Tongue (tissue), 2 donors: Measurements from ENCODE around the gene LRRC7. TPM values are rescaled to one million over a fixed set of nuclear protein-coding genes. Genes with fewer than 3 reads are reported as not detected.
A peak's percentile ranks its signal among the peaks of the same experiment; 100 is the strongest.

Source experiments
- DNase-seq: peaks from one replicate; pipeline ENCODE4 v3.0.0-alpha.2; 2015
- total RNA-seq: library from RNA; depleted of rRNA; stranded (reverse); fragments of >200 nt; gene quantifications from one replicate; pipeline ENCODE4 v1.2.3, GENCODE V29; 2014

LRRC7 gene
- total RNA-seq, 1 donor from 2014 or later: 4.5 TPM

DNA sequence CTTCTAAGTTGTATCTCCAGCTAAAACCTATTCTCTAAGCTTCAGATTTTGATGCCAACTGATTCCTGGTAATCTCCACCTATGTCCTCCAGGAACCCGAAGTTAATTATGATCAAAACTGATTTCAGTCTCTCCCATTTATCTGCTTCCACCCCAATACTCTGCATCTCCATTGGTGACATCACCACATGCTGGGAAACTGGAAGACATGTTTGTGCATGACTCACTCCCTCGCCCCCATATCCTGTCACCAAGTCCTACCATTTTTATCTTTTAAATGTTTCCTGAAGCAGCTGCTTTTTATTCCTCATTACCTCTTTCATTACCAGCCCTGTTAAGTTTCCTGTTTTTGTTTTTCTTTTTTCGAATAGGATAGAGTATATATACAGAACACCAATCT lies 409.2 kb downstream of the LRRC7 start:
- DNase-seq: no peak

DNA sequence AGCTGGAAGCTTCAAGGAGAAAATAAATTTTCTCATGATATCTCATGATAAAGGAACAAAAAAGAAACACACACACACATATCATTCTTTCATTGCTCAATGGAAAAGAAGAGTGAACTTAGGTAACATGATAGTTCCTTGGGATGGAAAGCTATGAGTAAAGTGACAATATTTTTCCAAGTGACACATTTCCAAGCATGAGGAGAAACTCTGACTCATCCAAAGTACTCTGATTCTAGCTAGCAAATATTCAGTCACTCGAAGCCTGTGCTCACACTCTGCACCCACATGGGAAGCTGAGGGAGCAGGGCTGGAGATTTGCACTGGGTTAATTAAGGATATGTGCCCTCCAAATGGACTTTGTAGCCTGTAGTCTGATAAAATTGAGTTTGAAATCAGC lies 415.3 kb downstream of the LRRC7 start:
- no peak for DNase-seq

DNA sequence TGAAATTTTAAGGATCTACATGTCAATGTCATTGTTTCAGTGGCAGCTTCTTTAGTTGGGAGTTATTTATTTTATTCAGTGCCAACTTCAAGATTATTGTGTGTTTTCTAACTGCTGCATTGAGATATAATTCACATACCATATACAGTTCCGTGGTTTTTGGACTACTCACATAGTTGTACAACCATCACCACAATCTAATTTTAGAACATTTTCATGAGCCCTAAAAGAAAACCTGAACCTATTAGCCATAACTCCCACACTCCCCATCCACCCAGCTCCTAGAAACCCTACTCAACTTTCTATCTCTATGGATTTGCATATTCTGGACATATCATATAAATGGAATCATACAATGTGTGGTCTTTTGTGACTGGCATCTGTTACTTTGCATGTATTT lies 417.7 kb downstream of the LRRC7 start:
- DNase-seq: no peak

DNA sequence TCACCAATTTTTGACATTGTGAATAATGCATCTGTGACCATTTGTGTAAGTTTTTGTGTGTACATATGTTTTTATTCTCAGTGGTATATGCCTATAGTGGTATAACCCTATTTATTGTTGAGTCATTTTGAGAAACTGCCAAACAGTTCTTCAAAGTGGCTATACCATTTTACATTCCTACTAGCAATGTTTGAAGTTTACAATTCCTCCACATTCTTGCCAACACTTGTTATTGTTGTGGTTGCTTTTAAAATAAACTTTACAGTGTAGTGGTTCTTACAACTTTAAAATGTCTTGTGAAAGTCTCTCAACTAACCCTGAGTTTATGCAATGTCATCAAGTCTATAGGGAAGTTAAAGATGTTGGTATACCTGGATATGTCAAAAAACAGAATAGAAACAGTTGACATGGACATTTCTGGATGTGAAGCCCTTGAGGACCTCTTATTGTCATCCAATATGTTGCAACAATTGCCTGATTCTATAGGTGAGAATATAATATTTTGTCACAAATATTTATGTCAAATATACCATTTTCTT lies 418.2 kb downstream of the LRRC7 start:
- no peak for DNase-seq

DNA sequence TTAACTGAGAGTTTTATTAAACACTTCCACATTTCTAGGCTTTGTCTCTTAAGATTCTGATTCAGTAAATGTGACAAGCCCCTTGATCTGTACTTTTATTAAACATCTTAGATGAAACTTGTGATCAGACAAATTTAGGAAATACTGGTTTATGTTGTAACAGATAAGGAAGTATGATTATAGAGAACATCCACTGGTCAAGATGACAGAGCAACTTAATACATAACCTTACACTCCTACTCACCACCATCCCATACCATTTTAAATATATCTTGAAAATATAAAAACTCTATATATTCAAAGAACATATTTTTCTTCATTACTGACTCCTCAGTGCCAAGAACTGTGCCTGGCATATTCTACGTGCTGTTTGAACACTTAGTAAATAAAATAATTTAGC lies 420.2 kb downstream of the LRRC7 start:
- DNase-seq: no peak

DNA sequence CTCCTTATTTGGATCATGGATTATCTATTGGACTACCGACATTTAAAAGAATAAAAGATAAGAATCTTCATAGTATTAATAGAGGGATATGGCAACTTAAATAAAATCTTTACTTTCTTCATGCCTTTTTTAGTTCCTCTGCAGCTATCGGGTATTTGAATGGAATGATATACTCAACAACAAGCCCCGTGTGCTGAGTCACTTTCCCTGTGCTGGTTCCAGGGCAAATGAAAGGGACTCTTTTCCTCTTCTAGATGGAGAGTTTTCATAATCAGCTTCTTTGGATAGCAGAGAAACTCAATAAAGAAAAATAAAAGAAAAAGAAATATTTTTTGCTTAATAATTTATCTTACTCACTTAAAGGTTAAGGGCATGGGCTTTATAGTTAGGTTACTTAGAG lies 423.9 kb downstream of the LRRC7 start:
- no peak for DNase-seq

DNA sequence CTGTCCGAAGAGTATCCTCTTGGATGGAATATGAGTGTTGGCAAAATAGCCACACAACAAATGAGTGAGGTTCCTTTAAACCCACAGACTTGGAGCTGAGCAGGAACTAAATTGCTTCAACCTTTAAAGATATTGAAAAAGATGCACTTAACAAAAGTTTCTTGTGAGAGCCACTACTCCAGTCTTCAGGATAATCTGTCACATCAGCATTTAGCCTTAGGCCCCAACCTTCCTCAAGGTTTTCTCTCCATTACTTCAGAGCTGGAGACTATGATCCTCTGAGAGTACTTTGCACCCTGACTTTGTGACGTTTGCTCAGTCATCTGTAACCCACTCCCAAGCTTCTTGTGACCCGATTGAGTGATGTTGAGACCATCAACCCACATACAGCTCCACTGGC lies 424.9 kb downstream of the LRRC7 start:
- DNase-seq: no peak

DNA sequence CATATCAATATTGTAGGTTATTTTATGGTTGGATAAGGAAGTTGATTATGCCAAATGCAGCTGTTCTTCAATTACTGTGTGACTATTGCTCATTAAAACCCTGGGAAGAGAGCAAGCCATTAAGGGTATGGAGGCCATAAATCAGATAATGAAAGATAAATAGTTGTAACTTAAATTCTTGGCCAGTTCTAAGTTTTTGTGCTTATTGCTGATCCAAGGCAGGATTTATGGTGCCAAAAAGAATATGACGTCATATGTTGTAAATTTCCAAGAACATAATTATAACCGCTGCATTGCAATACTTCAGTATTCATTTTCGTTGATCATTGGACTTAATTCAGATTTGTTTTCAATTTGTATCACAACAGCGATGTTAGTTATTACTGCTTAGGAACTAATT lies 426.1 kb downstream of the LRRC7 start:
- DNase-seq: peak; percentile 16

DNA sequence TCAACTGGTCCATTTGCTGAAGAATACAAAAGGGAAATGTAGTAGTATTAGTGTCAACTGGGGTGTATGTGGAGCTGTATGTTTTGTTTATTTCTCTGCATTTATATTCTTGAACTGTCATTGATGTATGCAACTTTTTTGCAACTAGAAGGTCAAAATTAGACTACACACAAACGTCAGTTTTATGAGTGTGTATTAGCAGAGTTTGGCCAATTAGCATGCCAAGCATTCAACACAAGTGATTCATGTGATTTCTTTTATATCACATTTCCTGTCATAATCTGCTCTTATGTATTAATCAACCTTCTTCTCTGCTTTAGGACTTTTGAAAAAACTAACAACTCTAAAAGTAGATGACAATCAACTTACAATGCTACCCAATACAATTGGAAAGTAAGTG lies 426.5 kb downstream of the LRRC7 start:
- no peak for DNase-seq

DNA sequence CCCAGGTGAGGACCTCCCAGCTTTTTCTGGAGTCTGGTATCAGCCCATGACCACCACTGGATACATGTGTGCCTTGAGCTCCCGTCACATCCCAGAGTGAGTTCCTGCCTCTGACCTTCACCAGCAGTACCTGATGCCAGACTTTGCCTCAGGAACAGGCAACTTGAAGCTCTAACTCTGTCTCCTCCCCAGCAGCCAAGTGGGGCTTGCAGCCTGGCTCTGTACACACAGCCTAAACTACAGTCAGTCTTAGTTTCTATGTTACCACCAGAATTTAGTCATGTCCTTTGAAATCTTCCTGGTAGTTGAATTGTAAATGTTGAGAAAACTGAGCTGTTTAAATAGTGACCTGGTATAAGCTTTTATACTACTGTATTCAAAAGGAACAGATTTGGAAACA lies 431.1 kb downstream of the LRRC7 start:
- no peak for DNase-seq

DNA sequence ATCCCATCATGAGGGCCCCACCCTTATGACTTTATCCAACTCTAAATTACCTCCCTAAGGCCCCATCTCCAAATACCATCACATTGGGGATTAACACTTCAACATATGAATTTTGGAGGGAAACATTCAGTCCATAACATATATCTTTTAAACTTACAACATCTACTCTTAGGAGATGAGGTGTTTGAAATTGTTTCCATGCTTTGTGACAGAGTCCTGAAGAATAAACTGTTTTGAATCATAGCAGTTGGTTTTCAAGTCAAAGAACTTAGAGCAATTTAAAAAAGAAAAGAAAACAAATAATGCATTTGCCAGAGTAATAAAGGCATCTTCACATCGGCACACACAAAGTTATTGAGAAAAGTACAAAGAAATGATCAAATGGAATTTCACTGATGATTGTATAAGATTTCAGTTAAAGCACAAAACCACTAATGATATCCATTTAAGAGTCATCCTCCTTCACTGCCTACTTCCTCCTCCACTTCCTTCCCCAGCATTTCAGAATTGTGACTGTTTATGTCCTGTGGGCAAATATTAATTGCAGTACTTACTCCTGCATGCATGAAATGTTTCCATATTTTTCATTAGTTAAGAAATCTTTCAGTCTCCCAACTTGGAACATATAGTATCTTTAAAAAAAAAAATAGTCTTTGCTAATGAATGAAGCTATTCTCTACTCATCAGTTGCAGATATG lies 435.6 kb downstream of the LRRC7 start:
- DNase-seq: no peak

DNA sequence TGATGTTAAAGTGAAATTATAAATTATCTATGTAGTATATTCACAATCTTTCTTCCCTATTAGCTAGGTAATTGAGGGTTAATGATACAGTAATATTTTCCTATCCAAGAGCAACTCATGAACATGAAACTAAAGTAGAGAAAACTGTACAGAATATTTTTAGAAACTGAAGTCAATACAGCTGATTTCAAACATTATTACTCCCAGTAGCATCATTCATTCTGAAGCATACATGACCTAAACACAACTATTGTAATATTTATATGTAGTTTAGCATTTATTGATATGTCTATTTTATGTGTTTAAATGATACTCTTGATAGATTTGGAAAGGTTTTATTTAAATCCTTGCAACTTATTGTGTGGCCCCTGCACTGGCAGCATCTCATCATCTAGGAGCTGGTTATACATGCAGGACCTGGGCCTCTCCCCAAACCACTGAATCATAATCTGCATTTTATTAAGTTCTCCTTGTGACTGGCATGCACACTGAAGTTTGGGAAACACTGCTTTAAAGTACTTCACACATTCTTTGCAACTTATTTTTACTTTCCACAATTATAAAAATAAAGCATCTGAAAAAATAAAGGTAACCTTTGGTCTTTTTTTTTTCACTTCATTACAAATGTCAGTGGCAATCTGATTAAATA lies 437.8 kb downstream of the LRRC7 start:
- no peak for DNase-seq

DNA sequence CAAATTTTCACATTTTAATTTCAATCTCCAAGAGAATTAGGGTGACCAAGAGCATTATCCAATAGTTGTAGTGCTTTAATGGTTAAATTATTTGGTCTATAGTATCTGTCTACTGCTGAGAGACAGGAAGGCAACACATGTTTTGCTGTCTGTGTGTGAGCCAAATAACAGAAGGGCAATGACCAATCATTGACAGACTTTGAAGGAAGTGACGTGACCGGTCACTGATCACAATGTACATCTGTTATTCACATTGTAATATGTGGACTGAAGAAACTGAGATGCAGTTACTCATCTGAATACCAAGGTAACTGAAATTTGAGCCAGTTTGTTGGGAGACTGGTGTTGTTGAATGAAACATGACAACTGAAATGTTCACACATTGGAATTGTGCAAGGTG lies 440.9 kb downstream of the LRRC7 start:
- no peak for DNase-seq

DNA sequence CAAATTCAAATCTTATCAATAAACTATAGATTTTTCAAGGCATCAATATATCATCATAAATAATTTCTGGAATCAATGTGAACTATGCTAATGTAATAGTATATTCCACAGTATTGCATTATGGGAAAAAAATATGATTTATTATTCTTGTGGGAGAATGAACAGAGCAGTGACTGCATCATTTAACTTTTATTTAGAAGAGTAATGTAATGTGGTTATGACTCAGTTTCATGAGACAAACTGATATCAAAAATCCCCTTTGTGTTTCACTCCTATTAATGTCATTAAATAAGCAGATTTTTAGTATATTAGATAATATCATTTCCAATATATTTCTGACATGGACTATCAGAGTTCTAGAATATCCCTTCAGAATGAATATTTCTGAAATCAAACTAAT lies 450.0 kb downstream of the LRRC7 start:
- DNase-seq: no peak

DNA sequence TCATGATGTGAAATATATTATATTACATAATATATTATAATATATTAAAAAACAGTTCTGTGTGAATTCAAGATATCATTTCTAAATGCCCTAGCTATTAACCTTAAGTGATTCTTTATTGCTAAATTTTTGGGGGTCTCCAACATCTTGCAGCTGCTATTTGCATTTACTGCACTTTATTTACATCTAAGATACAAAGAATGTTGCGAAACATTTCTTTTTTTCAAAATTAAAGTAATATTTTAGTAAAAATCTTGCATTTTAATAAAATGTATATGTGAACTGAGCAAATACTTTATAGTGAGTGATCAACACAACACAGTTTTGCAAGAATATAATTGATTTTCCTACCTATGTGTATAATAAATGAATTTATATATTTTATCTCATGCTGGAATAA lies 456.6 kb downstream of the LRRC7 start:
- no peak for DNase-seq

DNA sequence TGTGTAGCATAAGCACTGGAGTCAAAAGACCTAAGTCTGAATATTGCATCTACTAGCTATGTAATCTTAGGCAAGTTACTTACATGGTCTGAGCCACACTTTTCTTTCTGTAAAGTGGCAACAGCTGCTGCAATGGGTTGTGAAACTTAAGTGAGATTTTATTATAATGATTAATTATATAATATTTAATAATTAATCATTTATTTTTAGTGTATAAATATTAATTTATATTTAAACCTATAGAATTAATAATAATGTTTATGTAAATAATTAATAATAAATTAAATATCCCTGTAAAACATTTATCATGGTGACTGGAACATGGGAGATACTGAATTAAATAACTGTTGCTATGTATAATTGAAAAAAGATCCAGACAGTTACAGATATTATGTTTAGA lies 457.3 kb downstream of the LRRC7 start:
- DNase-seq: no peak

DNA sequence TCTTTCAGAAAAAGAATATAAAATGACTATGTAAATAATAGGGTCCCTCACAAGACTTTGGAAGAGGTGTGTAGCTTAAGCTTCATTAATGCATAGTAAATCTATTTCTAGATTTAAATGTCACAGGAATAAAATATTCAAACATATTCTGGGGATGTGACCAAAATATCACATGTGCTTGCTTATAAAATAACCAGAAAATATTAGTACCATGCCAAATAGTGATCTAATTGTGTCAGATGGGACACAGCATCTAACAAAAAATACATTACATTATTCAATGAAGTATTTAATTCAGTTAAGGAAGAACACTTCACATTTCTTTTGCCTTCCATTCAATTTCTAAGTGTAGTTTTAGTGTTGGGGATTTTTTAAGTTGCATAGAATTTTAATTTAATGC lies 458.1 kb downstream of the LRRC7 start:
- DNase-seq: no peak

DNA sequence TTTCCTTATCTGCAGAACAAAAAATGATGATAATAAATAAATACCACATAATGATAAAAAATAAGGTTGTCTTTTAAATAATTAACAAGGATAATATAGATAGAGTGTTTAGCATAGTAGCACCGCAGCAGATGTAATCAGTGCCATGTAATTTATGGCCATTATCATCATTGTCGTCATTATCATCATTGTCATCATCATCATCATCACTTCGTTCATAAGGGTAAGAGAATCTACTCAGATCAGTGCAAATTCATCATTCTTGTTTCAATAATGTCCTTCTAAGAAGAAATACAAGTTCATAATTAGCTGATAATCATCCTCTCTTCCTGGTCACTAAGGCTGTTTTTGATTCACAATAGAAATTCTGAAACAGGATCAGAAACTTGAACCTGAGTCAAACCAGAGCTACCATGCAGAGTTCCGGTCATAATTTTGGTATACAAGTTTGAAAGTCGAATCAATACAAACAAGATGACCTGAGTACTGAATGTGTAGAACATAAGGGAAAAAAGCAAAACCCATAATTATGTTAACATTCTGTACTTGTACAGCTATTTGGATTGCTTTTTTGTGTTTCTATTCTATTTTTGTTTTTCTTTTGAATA lies 465.6 kb downstream of the LRRC7 start:
- DNase-seq: no peak

DNA sequence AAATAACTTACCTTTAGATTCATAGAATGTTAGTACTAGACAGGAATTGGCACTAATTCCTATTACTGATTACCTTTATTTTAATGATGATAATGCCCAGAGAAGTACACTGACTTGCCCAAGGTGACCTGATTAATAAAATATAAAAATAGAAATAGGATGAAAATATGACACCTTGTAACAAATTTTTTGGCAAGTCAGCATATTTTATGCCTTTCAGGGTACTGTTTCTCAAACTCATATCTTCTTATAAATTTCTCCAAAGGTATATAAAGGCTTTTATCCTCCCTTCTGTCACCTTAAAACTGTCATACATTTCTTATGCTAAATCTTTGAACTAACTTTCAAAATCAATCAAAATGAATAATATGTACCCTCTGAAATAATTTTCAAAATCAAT lies 466.2 kb downstream of the LRRC7 start:
- DNase-seq: no peak

DNA sequence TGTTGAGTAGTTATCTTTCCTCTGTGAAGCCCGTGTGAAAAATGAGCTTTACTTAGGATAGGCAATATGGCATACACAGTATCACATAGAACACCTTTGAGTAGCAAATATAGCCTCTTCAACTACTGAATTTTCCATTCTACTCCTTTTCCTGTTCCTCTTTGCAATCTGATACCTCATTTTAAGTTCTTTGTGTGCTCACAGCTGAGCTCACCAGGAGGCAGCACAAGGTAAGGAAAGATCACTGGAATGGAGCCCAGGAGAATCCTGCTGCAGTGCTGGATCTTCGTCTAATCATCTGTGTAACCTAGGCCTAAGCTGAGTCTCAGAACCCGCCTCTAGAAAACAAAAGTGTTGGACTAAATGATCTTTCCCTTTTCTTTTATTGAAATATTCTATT lies 466.7 kb downstream of the LRRC7 start:
- DNase-seq: peak; percentile 34

DNA sequence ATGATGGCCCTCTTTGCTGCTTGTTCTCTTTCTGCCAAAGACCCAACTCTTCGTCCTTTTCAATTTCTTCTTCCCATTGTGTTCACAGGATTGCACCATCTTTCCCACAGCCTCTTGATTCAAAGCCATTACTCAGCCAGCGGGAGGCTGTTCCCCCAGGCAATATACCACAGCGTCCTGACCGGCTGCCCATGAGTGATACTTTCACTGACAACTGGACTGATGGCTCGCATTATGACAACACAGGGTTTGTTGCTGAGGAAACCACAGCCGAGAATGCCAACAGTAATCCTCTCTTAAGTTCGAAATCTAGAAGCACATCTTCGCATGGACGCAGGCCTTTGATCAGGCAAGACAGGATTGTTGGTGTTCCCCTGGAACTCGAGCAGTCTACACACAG lies 470.3 kb downstream of the LRRC7 start:
- peak; percentile 37 for DNase-seq

DNA sequence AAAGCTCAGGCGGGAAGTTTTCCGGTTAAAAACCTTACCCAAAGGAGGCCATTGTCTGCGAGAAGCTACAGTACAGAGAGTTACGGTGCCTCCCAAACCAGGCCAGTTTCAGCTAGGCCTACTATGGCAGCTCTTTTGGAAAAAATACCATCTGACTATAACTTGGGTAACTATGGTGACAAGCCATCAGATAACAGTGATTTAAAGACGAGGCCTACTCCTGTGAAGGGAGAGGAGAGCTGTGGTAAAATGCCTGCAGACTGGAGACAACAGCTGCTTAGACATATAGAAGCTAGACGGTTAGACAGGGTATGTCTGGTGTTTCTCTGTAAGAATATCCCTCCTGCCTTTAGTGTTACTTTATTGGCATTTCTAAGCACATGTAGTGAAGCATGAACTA lies 471.8 kb downstream of the LRRC7 start:
- DNase-seq: no peak

DNA sequence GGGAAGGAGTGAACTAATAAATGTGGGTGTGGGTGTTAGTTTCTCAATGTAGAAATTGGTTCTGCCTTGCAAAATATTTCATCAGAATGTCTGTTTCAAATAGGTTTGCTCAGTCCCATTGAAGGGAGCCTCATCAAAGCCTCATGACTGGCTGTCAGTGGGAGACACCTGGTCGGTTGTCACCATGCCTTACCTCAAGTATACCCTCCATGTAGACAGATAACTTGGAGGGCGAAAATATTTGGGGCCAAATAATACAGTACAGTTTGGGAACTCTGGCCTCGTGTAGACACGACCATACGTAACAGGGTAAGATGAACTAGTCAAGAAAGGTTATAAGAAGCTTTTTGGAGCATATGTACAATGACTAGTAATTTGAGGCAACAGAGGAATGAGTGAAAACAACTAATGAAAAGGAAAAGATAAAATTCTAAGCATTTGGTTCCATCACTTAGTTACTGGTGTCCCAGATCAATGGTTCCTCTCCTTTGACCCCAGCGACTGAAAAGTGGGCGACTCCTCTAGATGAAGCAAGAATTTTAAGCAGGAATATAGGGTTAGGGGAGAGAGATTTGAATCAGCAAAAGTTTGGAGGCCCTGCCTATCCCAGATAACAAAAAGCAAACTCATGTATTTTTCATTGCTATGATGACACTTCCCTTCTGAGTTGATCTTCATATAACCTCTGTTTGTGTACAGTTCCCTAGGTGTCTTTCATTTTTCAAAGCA lies 473.8 kb downstream of the LRRC7 start:
- no peak for DNase-seq
